HUES48 (cell line): ENCODE measurements around the gene BAIAP2L2.

Experiments used
- H3K27ac ChIP-seq: one replicate; pipeline ENCODE4 v1.7.0; 2013; ENCODE audit warnings: low read depth, low read length, inconsistent platforms
- H3K27me3 ChIP-seq: 2 replicates; pipeline ENCODE4 v1.6.1; 2013; ENCODE audit warnings: mild to moderate bottlenecking, low read length; ENCODE audit not compliant: control insufficient read depth, insufficient read depth
- H3K36me3 ChIP-seq: 2 replicates; pipeline ENCODE4 v1.6.1; 2013; ENCODE audit warnings: low read length; ENCODE audit not compliant: control insufficient read depth, insufficient read depth
- H3K4me1 ChIP-seq: 2 replicates; pipeline ENCODE4 v1.6.1; 2013; ENCODE audit warnings: mild to moderate bottlenecking, low read length; ENCODE audit not compliant: control insufficient read depth, insufficient read depth
- H3K4me3 ChIP-seq: 2 replicates; pipeline ENCODE4 v1.5.1; 2013; ENCODE audit warnings: mild to moderate bottlenecking, low read depth, low read length
- H3K9ac ChIP-seq: 2 replicates; pipeline ENCODE4 v1.6.1; 2013; ENCODE audit warnings: mild to moderate bottlenecking, low read depth, low read length, moderate library complexity
- H3K9me3 ChIP-seq: 2 replicates; pipeline ENCODE4 v1.6.1; 2013; ENCODE audit warnings: low read length; ENCODE audit not compliant: control insufficient read depth, insufficient read depth

Gene BAIAP2L2

DNA sequence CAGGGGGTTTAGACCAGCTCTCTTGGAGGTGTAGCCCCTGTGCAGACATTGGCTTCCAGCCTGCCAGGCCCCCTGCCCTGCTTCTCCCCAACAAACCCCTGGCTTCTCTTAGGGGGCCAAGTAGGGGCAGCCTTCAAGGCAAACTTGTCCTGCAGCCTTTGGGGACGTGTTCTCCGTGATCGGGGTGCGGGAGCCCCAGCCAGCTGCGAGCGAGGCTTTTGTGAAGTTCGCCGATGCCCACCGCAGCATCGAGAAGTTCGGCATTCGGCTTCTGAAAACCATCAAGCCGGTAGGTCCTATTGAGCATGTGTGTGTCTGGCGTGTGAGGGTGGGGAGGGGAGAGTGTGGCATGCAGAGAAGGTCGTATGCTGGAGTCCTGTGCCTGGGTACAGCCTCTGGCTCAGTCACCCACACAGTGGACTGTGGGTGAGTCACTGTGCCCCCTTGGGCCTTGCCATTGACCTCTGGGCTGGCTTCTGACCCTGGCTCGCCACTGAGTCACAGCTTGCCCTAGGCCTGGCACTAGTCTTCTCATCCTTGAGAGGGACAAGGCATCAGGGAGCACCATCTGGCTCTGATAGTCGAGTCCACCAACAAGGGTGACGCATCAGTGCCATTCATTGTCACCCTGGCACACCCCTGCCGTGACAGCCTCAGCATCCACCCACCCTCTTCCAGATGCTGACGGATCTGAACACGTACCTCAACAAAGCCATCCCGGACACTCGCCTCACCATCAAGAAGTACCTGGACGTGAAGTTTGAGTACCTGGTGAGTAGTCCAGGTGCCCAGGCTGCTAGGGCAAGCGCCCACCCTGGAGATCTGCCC lies 37.9 kb downstream of the BAIAP2L2 start:
- Histone ChIP-seq H3K4me1 (no peaks in the 10 kb centered on the region), H3K9ac (no peak overlapping the region), H3K9me3 (no peaks in the 10 kb centered on the region), H3K27me3 (no peaks in the 10 kb centered on the region), H3K36me3 (peaks cover 52% of the 10 kb centered on the region), H3K27ac (no peak overlapping the region), H3K4me3 (no peak overlapping the region)

DNA sequence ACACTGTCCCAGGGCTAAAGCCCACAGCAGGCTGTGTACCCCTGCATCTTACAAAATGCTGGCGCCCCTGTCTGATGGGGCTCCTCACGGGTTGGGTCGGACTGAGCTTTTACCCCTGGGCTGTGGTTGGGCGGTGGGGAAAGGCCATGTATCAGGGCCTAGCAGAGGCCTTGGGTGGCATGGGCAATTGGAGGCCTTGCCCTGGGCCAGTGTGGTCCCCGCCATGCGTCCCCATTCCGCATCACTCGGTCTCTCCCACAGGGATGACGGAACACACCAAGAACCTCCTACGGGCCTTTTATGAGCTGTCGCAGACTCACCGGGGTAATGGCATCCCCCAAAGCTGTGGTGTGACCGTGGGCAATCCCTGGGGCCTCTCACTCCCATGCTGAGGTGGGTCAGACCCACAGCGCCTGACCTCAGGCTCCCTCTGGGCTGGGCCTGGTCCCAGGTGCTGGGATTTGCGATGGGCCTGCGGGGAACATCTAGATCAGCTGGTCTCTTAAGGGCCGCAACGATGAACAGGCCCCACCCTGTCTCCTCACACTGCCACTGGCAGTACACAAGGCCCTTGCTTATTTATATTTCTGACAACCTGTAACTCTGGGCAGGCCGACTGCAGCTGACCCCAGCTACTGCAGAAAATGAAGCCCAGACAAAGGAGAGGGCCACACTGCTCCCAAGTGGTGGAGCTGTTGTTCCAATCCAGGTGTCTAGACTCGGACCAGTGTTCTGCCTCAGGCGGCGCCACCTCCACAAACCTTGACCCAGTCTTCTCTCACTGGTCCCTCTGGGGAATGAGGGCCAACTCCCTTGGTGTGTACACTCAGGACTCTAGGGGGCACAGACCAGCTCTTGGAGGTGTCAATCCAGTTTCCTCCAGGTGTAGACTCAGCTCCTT lies 38.8 kb downstream of the BAIAP2L2 start:
- H3K9ac ChIP-seq = no peak overlapping the region
- H3K27ac ChIP-seq = no peak overlapping the region
- H3K36me3 ChIP-seq = peaks cover 56% of the 10 kb centered on the region
- H3K9me3 ChIP-seq = no peaks in the 10 kb centered on the region
- no peak overlapping the region for H3K4me3 ChIP-seq
- no peaks in the 10 kb centered on the region for H3K4me1 ChIP-seq
- H3K27me3 ChIP-seq = no peaks in the 10 kb centered on the region

DNA sequence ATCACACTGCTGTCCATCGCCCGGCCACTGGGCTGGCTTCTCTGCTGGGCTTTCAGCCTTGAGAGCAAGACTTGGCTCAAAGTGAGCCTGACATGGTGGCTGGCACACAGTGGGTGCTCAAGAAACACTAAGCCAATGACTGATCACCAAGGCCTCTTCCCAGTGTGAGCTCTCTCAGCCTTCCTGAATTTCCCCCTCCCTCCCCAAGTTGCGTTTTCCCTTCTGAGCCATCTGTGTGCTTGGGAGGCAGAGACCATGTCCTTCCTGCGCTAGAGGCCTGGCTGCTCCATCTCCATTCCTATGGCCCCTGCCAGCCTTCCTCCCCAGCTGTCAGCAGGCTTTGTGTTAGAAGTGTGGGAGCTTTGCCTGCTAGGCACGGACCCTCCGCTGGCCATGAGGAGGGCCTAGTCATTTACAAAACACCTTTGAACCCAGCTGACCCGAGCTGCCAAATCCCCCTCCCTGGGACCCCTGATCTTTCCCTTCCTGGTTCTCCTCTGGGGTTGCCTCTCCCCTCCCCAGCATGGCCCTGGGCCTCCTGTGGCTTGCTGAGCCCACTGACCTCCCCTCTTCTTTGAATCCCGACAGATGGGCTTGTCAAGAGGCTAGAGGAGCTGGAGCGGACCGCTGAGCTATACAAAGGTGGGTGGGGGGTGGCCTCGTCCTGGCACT lies 40.1 kb downstream of the BAIAP2L2 start:
- Histone ChIP-seq H3K36me3 (peaks cover 67% of the 10 kb centered on the region), H3K27me3 (no peaks in the 10 kb centered on the region), H3K9ac (no peak overlapping the region), H3K4me3 (no peak overlapping the region), H3K27ac (no peak overlapping the region), H3K4me1 (no peaks in the 10 kb centered on the region), H3K9me3 (no peaks in the 10 kb centered on the region)

DNA sequence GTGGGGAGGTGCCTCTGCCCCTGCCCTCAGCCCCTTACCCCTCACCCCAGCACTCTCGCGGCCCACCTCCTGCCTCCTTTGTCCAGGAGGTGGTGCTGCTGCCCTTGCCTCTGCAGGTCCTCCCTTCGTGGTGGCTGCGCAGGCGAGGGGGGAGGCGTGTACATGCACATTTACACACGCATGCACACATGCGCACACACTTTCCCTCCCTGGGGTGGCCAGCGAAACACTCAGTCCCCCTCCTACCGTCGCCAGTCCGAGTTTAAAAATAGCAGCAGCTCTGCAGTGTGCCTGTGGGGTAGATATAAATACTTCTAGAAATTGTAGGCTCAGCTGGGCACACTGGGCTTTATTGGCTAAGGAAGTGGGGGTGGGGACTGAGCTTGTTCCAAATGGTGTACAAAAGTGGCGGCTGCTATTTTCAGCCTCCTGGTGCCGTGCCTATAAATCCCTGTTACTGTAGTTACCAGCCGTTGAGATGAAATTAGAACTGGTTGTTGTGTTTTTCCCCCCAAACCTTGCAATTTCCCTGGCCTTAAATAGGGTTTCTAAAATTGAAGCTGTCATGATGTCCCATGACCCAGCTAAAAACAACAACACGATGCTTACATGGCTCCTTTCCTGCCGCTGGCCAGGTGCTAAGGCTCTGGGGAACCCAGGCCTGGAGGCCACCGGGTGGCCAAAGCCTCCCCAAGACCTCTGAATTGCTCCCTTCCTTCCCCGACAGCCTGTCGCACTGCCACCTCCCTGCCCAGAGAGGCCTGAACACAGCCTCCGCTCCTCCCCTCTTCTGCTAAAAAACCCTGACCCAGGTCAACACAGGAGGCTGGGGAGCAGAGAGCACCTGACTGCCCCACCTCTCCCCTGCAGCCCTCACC lies 40.9 kb downstream of the BAIAP2L2 start:
- no peaks in the 10 kb centered on the region for H3K9me3 ChIP-seq

DNA sequence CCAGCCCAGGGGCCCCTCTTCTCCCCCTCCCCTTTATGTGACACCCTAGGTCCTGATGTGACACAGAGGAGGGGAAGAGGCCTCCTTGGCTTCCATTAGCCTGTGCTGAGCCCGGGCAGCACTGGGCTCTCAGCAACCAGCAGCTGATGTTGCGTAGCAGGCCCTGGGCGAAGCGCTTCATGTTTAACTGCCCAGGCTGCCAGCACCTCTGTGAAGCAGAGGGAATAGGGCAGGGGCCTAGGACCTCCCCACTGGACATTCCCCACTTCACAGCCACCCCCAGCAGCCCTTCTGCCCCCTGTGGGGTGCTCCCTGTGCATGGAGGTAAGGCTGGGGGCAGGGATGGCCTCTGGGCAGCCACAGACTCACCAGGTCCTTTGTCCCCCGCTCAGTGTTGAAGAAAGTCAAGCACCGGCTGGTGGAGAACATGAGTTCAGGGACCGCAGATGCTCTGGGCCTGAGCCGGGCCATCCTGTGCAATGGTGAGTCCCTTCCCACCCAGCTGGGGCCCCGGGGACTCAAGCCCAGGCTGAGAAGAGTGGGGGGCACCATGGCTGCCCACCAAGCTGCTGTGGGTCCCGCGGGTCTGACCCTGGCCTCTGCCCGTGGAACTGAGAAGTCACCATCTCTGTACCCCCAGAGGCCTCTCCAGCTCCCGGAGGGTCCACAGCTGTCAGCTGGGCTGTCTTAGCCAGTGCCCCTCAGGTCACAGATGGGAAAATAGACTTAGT lies 41.7 kb downstream of the BAIAP2L2 start:
- Histone ChIP-seq H3K9me3 (no peaks in the 10 kb centered on the region), H3K27ac (no peak overlapping the region), H3K36me3 (peaks cover 74% of the 10 kb centered on the region), H3K9ac (no peak overlapping the region), H3K4me3 (no peak overlapping the region), H3K27me3 (no peaks in the 10 kb centered on the region), H3K4me1 (no peaks in the 10 kb centered on the region)

More for the DNA sequence above, 40.9 kb downstream of the BAIAP2L2 start:
- no peaks in the 10 kb centered on the region for H3K4me1 ChIP-seq
- H3K9ac ChIP-seq = no peak overlapping the region
- H3K36me3 ChIP-seq = peaks cover 70% of the 10 kb centered on the region
- H3K4me3 ChIP-seq = no peak overlapping the region
- H3K27ac ChIP-seq = no peak overlapping the region
- H3K27me3 ChIP-seq = no peaks in the 10 kb centered on the region

DNA sequence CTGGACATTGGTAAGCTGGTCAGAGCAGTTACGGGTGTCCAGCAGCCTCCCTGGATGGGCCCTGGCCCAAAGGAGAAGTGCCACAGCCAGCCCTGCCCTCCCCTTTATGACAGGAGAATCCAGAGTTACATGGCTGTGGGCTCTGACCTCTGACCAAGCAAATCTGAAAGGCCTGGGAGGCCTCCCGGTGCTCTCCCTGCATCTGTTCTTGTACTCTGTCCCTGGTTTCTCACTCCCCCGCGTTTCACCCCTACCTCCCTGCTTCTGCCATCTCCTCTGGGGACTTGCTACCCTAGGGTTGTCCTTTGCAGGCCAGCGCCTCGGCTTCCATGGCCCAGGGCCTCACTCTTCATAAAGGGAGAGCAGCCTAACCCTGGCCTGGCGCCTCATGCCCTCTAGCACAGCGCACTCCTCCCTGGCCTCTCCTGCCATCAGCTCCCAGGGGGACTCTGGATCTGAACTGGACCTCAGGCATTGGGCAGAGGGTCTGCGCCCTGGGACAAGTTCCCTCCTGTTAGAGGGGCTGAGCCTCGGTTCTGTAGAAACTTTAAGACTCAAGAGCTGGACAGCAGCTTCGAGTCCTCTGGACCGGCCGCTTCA lies 42.6 kb downstream of the BAIAP2L2 start:
- no peaks in the 10 kb centered on the region for H3K4me1 ChIP-seq
- H3K4me3 ChIP-seq = no peak overlapping the region
- peaks cover 72% of the 10 kb centered on the region for H3K36me3 ChIP-seq
- H3K27ac ChIP-seq = no peak overlapping the region
- no peak overlapping the region for H3K9ac ChIP-seq
- no peaks in the 10 kb centered on the region for H3K27me3 ChIP-seq
- no peaks in the 10 kb centered on the region for H3K9me3 ChIP-seq

DNA sequence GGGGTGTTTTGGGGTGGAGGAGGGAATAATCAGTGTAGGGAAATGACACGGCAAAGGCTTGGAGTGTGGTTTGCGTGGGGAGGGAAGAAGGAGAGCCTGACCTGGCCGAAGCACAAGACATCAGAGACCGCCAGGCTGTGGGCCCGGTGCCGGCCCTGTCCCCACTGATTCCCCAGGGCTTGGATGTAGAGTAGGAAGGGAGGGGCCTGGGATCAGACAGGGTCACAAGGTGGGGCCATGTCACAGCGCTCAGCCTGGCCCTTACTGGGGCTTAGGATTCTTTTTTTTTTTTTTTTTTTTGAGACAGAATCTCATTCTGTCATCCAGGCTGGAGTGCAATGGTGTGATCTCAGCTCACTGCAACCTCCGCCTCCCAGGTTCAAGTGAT lies 43.5 kb downstream of the BAIAP2L2 start:
- no peak overlapping the region for H3K4me3 ChIP-seq
- H3K27me3 ChIP-seq = no peaks in the 10 kb centered on the region
- no peaks in the 10 kb centered on the region for H3K9me3 ChIP-seq
- no peak overlapping the region for H3K27ac ChIP-seq
- H3K9ac ChIP-seq = no peak overlapping the region
- H3K36me3 ChIP-seq = peaks cover 63% of the 10 kb centered on the region
- H3K4me1 ChIP-seq = no peaks in the 10 kb centered on the region

DNA sequence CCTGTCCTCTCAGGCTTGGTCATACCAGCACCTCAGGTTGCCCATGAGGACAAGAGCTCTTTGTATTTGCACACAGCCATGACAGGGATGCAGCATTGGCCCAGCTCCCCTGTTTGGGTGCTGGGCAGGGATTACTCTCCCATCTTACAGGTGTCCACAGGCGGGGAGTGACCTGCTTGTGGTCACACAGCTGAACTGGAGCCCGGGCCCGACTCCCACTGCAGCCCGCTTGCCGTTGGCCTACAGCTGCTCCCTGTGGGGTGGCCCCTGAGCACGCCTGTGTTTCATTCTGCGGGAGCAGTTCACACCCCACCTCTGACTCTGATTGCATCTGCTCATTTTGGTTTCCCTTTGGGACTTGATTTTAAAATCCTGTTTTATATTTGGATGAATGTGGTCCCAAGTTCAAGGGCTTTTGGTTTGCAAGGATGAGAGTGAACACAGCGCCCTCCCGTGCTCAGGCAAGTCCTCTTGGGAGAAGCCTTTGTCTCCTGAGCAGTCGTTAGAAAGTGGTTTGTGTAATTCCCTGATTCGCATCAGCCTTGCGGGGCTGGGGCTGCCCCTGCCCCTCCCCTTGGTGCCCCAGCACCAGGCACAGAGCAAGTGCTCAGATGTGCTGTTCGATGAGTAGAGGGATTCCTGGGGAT lies 44.0 kb downstream of the BAIAP2L2 start:
- no peak overlapping the region for H3K4me3 ChIP-seq
- H3K27ac ChIP-seq = no peak overlapping the region
- H3K9ac ChIP-seq = no peak overlapping the region
- no peaks in the 10 kb centered on the region for H3K9me3 ChIP-seq
- H3K27me3 ChIP-seq = no peaks in the 10 kb centered on the region
- H3K36me3 ChIP-seq = peaks cover 61% of the 10 kb centered on the region
- no peaks in the 10 kb centered on the region for H3K4me1 ChIP-seq

DNA sequence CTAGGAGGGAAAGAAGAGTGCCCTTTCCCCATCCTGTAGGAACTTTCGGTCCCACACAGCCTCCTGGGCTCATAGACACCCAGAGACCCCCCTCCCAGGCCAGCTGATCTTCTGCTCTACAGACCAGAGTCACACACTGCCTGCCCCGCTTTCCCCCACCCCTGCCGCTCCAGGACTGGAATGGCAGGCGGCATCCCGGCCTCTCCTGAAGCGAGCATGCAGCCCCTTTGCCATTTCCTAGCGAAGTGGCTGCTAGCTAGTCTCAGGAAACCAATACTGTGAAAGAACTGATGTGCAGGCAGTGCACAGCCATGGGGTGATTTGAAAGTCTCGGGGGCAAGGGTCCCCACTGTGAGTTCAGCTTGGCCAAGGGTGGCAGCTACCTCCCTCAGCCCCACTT lies 44.9 kb downstream of the BAIAP2L2 start:
- no peaks in the 10 kb centered on the region for H3K9me3 ChIP-seq
- H3K27me3 ChIP-seq = no peaks in the 10 kb centered on the region
- no peak overlapping the region for H3K4me3 ChIP-seq
- no peak overlapping the region for H3K27ac ChIP-seq
- no peak overlapping the region for H3K9ac ChIP-seq
- no peaks in the 10 kb centered on the region for H3K4me1 ChIP-seq
- peaks cover 56% of the 10 kb centered on the region for H3K36me3 ChIP-seq
